Suprapubic skin (tissue), 4 donors: ENCODE results near the gene GAS5. TPM values are rescaled to one million over a fixed set of nuclear protein-coding genes. Genes with fewer than 3 reads are reported as not detected.
A peak's percentile ranks its signal among the peaks of the same experiment; 100 is the strongest.

Experiments
- DNase-seq, 2 donors: peaks; one replicate each; pipeline ENCODE4 v3.0.0-alpha.2; 2019; ENCODE audit warnings: low spot score in 2 of 2
- H3K27ac ChIP-seq: fragments of 200-600 bp; sonication (generic); one replicate; pipeline ENCODE4 v1.5.1; 2019
- H3K27me3 ChIP-seq: fragments of 200-600 bp; sonication (generic); one replicate; pipeline ENCODE4 v1.5.1; 2019
- H3K36me3 ChIP-seq: fragments of 200-600 bp; sonication (generic); one replicate; pipeline ENCODE4 v1.5.1; 2019
- H3K4me1 ChIP-seq: fragments of 200-600 bp; sonication (generic); one replicate; pipeline ENCODE4 v1.5.1; 2019
- H3K4me3 ChIP-seq: fragments of 200-600 bp; sonication (generic); one replicate; pipeline ENCODE4 v1.5.1; 2019; ENCODE audit warnings: mild to moderate bottlenecking
- H3K9me3 ChIP-seq: fragments of 200-600 bp; sonication (generic); one replicate; pipeline ENCODE4 v1.5.1; 2019
- EP300 ChIP-seq: sonication (generic); formaldehyde crosslinking; IDR thresholded peaks from one replicate; pipeline ENCODE4 v1.6.1; 2017; ENCODE audit warnings: antibody characterized with exemption
- POLR2A ChIP-seq, 2 donors: fragments of 450-650 bp; IDR thresholded peaks; one replicate each; pipeline ENCODE4 v1.6.1; 2017; ENCODE audit warnings: antibody characterized with exemption in 2 of 2, mild to moderate bottlenecking in 2 of 2, moderate library complexity in 2 of 2
- POLR2AphosphoS5 ChIP-seq, 3 donors: sonication (generic); formaldehyde crosslinking; IDR thresholded peaks; one replicate each; pipeline ENCODE4 v1.6.1; 2017; ENCODE audit warnings: antibody characterized with exemption in 3 of 3
- WGBS: methylation state at CpG from one replicate; pipeline ENCODE4 v1.1.5; 2018; 5-methylcytosine and 5-hydroxymethylcytosine counted together
- total RNA-seq, 4 donors: library from RNA; depleted of rRNA; stranded (reverse); fragments of >200 nt; gene quantifications; one replicate each; pipeline ENCODE4 v1.1.0, GENCODE V29; 2016
- TF ChIP-seq, protein P1 (sequence below), 2 donors: fragments of 200-600 bp in 1 of 2; fragments of 450-650 bp in 1 of 2; sonication (generic) in 1 of 2; IDR thresholded peaks; one replicate each; pipeline ENCODE4 v1.5.1; 2016 to 2019; ENCODE audit warnings: antibody characterized with exemption in 2 of 2, mild to moderate bottlenecking in 1 of 2, moderate library complexity in 1 of 2

The GAS5 gene
- 100 to 1,000 TPM; 344 to 508 (median 411) TPM for total RNA-seq

DNA sequence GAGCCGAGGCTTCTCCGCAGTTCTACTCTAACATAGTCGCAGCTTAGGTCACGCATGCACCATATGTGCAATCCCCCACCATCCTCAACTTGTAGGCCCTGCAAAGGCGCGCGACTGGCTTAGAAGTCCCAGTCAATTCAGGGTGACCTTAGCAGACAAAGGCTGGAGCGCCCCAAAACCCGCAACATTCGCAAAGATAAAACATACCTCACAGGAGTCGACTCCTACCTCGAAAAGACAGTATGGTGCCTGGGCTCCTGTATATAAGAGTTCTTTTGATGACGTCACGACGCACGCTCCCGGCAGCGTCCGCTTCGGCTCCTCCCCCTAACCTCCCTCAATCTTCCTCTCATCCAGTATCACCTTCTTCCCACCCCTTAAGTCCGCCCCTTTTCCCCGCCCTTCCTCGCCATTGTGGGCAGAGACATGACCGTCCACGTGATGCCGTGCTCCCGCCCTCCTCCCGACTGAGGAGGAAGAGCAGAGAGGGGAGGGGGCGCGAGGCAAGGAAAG lies at the start of gene GAS5:
Gene GAS5 (minus strand): TSS at position 237 of the 513 bp plus-strand sequence.
- WGBS: under 1% methylated on average over 24 of the region's 30 CpGs
- Histone ChIP-seq H3K4me1 (peaks cover 49% of the 10 kb centered on the region), H3K27me3 (no peaks in the 10 kb centered on the region), H3K9me3 (no peaks in the 10 kb centered on the region), H3K36me3 (peaks cover 29% of the 10 kb centered on the region), H3K27ac (peak within 1 kb of the TSS; percentile 90), H3K4me3 (peak within 1 kb of the TSS; percentile 62)
- TF ChIP-seq, protein P1, sequence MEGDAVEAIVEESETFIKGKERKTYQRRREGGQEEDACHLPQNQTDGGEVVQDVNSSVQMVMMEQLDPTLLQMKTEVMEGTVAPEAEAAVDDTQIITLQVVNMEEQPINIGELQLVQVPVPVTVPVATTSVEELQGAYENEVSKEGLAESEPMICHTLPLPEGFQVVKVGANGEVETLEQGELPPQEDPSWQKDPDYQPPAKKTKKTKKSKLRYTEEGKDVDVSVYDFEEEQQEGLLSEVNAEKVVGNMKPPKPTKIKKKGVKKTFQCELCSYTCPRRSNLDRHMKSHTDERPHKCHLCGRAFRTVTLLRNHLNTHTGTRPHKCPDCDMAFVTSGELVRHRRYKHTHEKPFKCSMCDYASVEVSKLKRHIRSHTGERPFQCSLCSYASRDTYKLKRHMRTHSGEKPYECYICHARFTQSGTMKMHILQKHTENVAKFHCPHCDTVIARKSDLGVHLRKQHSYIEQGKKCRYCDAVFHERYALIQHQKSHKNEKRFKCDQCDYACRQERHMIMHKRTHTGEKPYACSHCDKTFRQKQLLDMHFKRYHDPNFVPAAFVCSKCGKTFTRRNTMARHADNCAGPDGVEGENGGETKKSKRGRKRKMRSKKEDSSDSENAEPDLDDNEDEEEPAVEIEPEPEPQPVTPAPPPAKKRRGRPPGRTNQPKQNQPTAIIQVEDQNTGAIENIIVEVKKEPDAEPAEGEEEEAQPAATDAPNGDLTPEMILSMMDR (IDR thresholded peaks at IDR 0.05): no peak
- TF ChIP-seq POLR2AphosphoS5 (IDR thresholded peaks at IDR 0.05) (peak; percentile 91 to 97 (median 97)), EP300 (no peak), POLR2A (IDR thresholded peaks at IDR 0.05) (peak; percentile 91 to 98)
- peak; percentile 100 for DNase-seq

- no peak within 1 kb of the TSS for H3K27ac ChIP-seq
- no peaks in the 10 kb centered on the region for H3K27me3 ChIP-seq
- no peaks in the 10 kb centered on the region for H3K9me3 ChIP-seq
- H3K4me1 ChIP-seq: no peaks in the 10 kb centered on the region
- no peak within 1 kb of the TSS for H3K4me3 ChIP-seq
- H3K36me3 ChIP-seq: no peaks in the 10 kb centered on the region
- 89% methylated on average over 3 of the region's 3 CpGs for WGBS
- TF ChIP-seq, protein P1 (IDR thresholded peaks at IDR 0.05): no peak
- TF ChIP-seq EP300: no peak
- TF ChIP-seq POLR2AphosphoS5 (IDR thresholded peaks at IDR 0.05): no peak
- no peak for TF ChIP-seq POLR2A (IDR thresholded peaks at IDR 0.05)
- no peak for DNase-seq
Measured at GRCh38 chr1:173917149-173917548, 49.4 kb upstream of the GAS5 start, which contains the start of gene SERPINC1. Gene SERPINC1 (minus strand): TSS chr1:173917327. CDS start chr1:173917259, 68 bp downstream.

GRCh38 chr1:173916667-173917066 lies 48.9 kb upstream of the GAS5 start:
- DNase-seq: no peak
- no peaks in the 10 kb centered on the region for H3K4me1 ChIP-seq
- H3K4me3 ChIP-seq: no peak overlapping the region
- no peak for TF ChIP-seq POLR2AphosphoS5 (IDR thresholded peaks at IDR 0.05)
- no peak for TF ChIP-seq POLR2A (IDR thresholded peaks at IDR 0.05)
- TF ChIP-seq EP300: no peak
- WGBS: 84% methylated on average over 4 of the region's 4 CpGs
- no peaks in the 10 kb centered on the region for H3K9me3 ChIP-seq
- H3K36me3 ChIP-seq: no peaks in the 10 kb centered on the region
- H3K27me3 ChIP-seq: no peaks in the 10 kb centered on the region
- H3K27ac ChIP-seq: no peak overlapping the region

DNA sequence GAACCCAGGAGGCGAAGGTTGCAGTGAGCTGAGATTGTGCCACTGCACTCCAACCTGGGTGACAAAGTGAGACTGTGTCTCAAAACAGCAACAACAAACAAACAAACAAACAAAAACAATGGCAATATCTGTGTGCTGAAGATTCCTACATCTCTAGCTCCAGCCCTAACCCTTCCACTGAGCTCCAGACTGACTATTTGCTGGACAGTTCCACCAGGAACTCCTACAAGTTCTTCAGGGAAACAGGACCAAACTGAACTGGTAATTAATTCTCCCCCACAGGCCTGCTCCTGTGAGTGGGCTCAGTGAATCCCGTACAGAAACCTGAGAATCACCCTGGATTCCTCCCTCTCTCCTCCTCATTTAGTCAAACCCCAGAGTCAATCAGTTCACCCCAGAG lies 47.8 kb upstream of the GAS5 start:
- 70% methylated on average over 2 of the region's 2 CpGs for WGBS
- DNase-seq: no peak
- Histone ChIP-seq H3K27me3 (no peaks in the 10 kb centered on the region), H3K4me3 (no peak overlapping the region), H3K36me3 (no peaks in the 10 kb centered on the region), H3K27ac (no peak overlapping the region), H3K4me1 (no peaks in the 10 kb centered on the region), H3K9me3 (no peaks in the 10 kb centered on the region)
- TF ChIP-seq, protein P1 (IDR thresholded peaks at IDR 0.05): no peak
- TF ChIP-seq POLR2AphosphoS5 (IDR thresholded peaks at IDR 0.05): no peak
- TF ChIP-seq EP300: no peak
- no peak for TF ChIP-seq POLR2A (IDR thresholded peaks at IDR 0.05)

GRCh38 chr1:173914366-173914871 lies 46.6 kb upstream of the GAS5 start:
- TF ChIP-seq POLR2AphosphoS5 (IDR thresholded peaks at IDR 0.05) (no peak), EP300 (no peak), POLR2A (IDR thresholded peaks at IDR 0.05) (no peak)
- TF ChIP-seq, protein P1 (IDR thresholded peaks at IDR 0.05): peak in 1 of 2 donors; percentile 23
- no peak overlapping the region for H3K27ac ChIP-seq
- H3K4me3 ChIP-seq: no peak overlapping the region
- WGBS: 80% methylated on average over 10 of the region's 13 CpGs
- no peaks in the 10 kb centered on the region for H3K9me3 ChIP-seq
- DNase-seq: no peak
- H3K27me3 ChIP-seq: no peaks in the 10 kb centered on the region
- H3K4me1 ChIP-seq: no peaks in the 10 kb centered on the region
- no peaks in the 10 kb centered on the region for H3K36me3 ChIP-seq
